Measurements from ENCODE around the gene TDRKH.

- TF ChIP-seq CREB1 (CRISPR knock-in tag; IDR thresholded peaks at IDR 0.05; ENCODE audit: low read depth) (no peak), EZH2phosphoT487 (IDR thresholded peaks at IDR 0.05; ENCODE audit: unreplicated experiment) (no peak), CTCF (conservative IDR thresholded peaks at IDR 0.05; ENCODE audit: low read depth in 2 of 2) (no peak), EZH2 (IDR thresholded peaks at IDR 0.05; ENCODE audit: low read depth, unreplicated experiment) (no peak), POLR2AphosphoS5 (IDR thresholded peaks at IDR 0.05; ENCODE audit: low read depth) (no peak), JUNB (IDR thresholded peaks at IDR 0.05; ENCODE audit: unreplicated experiment) (no peak), NANOG (IDR thresholded peaks at IDR 0.05; ENCODE audit: borderline replicate concordance) (no peak)
- TF ChIP-seq, protein P1, sequence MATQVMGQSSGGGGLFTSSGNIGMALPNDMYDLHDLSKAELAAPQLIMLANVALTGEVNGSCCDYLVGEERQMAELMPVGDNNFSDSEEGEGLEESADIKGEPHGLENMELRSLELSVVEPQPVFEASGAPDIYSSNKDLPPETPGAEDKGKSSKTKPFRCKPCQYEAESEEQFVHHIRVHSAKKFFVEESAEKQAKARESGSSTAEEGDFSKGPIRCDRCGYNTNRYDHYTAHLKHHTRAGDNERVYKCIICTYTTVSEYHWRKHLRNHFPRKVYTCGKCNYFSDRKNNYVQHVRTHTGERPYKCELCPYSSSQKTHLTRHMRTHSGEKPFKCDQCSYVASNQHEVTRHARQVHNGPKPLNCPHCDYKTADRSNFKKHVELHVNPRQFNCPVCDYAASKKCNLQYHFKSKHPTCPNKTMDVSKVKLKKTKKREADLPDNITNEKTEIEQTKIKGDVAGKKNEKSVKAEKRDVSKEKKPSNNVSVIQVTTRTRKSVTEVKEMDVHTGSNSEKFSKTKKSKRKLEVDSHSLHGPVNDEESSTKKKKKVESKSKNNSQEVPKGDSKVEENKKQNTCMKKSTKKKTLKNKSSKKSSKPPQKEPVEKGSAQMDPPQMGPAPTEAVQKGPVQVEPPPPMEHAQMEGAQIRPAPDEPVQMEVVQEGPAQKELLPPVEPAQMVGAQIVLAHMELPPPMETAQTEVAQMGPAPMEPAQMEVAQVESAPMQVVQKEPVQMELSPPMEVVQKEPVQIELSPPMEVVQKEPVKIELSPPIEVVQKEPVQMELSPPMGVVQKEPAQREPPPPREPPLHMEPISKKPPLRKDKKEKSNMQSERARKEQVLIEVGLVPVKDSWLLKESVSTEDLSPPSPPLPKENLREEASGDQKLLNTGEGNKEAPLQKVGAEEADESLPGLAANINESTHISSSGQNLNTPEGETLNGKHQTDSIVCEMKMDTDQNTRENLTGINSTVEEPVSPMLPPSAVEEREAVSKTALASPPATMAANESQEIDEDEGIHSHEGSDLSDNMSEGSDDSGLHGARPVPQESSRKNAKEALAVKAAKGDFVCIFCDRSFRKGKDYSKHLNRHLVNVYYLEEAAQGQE (IDR thresholded peaks at IDR 0.05; ENCODE audit: unreplicated experiment), result no peak
- TF ChIP-seq, protein P2, sequence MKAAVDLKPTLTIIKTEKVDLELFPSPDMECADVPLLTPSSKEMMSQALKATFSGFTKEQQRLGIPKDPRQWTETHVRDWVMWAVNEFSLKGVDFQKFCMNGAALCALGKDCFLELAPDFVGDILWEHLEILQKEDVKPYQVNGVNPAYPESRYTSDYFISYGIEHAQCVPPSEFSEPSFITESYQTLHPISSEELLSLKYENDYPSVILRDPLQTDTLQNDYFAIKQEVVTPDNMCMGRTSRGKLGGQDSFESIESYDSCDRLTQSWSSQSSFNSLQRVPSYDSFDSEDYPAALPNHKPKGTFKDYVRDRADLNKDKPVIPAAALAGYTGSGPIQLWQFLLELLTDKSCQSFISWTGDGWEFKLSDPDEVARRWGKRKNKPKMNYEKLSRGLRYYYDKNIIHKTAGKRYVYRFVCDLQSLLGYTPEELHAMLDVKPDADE (IDR thresholded peaks at IDR 0.05), result no peak
Observed at GRCh38 chr1:151787689-151788088, 2.6 kb downstream of the TDRKH start.

All from GM23338 (cell line).